Ecto neural progenitor cell (in vitro differentiated cells): Measurements from ENCODE around the gene GPR22.
A peak's percentile ranks its signal among the peaks of the same experiment; 100 is the strongest.

ENCODE experiments used
- DNase-seq: peaks from one replicate; pipeline ENCODE4 v3.0.0-alpha.2; 2018; ENCODE audit warnings: low spot score

GPR22 gene, protein sequence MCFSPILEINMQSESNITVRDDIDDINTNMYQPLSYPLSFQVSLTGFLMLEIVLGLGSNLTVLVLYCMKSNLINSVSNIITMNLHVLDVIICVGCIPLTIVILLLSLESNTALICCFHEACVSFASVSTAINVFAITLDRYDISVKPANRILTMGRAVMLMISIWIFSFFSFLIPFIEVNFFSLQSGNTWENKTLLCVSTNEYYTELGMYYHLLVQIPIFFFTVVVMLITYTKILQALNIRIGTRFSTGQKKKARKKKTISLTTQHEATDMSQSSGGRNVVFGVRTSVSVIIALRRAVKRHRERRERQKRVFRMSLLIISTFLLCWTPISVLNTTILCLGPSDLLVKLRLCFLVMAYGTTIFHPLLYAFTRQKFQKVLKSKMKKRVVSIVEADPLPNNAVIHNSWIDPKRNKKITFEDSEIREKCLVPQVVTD

GRCh38 chr7:107469929-107470328 lies at the start of gene GPR22:
Gene GPR22, plus strand, starts transcription at chr7:107470057. Its CDS starts 4,004 bp downstream, at chr7:107474061.
- no peak for DNase-seq

DNA sequence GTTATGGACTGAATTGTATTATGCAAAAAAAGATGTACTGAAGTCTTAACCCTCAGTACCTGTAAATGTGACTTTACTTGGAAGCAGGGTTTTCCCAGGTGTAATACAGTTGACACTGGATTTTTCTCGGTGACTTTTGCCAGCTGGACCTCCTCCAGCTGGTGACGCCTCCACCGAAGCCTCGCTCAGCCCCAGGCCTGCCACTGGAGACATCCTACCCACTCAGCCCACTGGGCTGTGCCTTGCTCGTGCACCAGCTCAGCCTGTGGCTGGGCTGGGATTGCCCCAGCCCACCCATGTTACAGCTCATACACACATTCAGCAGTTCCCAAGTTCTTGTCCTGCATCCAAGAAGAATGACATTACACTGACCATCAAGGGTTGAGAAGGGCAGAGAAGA lies 42.4 kb upstream of the GPR22 start:
- no peak for DNase-seq

DNA sequence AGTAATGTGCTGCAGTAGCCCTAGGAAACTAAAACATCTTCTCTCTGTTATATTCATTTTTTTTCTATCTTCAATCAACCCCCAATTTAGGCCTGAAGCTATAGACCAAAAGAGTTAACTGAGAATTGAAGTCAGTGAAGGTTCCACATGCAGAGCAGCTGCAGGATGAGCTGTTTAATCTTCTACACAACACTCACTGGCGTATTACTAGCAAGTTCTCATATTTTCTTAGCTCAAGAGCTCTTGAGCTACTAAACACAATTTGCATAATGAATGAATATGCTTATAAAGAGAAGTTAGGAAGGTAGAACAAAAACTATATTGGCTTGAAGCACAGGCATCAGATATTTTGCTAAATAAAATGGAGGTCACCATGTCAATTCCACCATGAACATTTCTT lies 41.2 kb upstream of the GPR22 start:
- DNase-seq: no peak

GRCh38 chr7:107430057-107430456 lies 39.8 kb upstream of the GPR22 start:
- DNase-seq: no peak

GRCh38 chr7:107432261-107432660 lies 37.6 kb upstream of the GPR22 start:
- DNase-seq: no peak

- no peak for DNase-seq
These were observed 34.1 kb upstream of the GPR22 start for GRCh38 chr7:107435749-107436148.

DNA sequence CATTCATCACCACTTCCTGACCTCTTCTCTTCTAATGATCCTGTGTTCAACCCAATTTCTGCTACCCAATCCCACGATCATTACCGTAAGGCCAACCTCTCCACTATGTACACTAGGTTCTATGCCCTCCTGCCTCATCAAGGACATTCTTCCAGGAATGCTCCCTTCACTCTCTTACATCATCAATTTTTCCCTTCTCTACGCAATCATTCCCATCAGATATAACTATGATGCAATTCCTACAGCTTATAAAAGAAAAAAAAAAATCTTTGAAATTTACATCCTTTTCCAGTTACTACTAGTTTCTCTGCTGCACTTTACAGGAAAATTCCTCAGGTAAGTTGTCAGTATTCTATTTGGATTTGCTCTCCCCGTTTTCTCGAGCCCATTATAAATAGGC lies 30.8 kb upstream of the GPR22 start:
- DNase-seq: no peak

GRCh38 chr7:107441581-107442422 lies 28.1 kb upstream of the GPR22 start:
- DNase-seq: no peak

- DNase-seq: no peak
These were observed 27.2 kb upstream of the GPR22 start for GRCh38 chr7:107442678-107443077.

DNA sequence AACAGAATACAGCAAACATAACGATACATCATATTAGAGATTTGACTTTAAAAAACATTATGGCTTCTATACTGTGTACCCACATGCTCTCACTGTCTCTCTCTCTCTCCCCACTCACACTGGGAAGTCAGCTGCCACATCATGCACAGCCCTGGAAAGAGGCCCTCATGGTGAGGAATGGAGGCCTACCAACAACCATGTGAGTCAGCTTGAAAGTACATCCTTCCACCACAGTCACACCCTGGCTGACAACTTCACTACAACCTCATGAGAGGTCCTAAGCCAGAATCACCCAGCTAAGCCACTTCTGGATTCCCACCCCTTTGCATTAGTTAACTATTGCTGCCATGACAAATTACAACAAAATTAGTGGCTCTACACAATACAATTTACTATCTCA lies 23.3 kb upstream of the GPR22 start:
- no peak for DNase-seq

DNA sequence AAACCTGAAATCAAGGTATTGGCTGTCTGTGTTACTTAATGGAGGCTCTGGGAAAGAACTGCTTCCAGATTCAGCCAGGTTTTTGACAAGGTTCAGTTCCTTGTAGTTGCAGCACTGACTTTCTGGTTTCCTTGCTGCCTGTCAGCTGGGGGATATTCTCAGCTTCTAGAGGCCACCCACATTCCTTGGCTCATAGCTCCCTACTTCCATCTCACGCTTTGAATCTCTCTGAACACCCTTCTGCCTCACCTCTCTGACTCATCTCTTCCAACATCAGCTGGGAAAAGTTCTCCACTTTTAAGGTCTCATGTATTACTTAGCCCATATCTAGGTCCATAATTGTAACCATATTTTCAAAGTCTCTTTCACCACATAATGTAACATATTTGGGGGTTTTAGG lies 22.9 kb upstream of the GPR22 start:
- DNase-seq: no peak

DNA sequence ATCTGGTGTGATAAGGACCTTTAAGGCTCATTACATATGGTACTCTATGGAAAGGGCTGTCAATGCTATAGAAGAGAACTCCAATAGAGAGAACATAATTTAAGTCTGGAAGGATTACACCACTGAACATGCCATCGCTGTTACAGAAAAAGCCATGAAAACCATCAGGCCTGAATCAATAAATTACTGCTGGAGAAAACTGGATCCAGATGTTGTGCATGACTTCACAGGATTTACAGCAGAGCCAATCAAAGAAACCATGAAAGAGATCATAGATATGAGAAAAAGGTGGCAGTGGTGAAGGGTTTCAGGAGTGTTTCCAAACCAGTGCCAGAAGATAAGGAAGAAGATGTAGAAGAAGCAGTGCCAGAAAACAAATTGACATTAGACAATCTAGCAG lies 18.9 kb upstream of the GPR22 start:
- no peak for DNase-seq

- DNase-seq: no peak
These were observed 16.5 kb upstream of the GPR22 start for GRCh38 chr7:107453388-107453787.

DNA sequence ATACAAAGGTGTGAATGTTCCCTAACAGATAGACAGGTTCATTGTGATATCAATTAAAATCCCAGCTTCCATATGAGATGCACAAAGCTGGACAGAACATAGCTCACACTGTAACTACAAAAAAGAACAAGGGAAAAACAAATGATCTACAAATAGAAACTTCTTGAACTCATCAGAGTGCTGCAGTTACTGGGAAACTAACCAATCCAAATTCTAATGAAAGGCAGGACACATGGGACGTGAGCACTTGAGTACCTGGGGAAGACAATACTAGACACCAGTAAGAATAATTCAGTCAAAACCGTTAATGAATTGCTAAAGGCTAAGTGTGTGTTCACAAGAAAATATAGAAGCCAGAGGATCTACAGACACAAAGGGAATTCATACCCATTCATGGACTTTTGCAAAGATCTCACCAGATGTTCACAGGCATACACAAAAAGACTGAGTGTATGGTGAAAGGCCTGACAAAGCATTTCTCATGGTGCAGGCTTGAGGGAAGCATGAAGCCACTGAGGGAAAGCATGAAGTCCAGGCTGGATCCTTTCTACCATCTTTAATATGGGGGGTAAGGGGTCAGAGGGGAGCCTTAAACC lies 7.8 kb upstream of the GPR22 start:
- no peak for DNase-seq

GRCh38 chr7:107463139-107464078 lies 6.4 kb upstream of the GPR22 start:
- DNase-seq: peak; percentile 46

DNA sequence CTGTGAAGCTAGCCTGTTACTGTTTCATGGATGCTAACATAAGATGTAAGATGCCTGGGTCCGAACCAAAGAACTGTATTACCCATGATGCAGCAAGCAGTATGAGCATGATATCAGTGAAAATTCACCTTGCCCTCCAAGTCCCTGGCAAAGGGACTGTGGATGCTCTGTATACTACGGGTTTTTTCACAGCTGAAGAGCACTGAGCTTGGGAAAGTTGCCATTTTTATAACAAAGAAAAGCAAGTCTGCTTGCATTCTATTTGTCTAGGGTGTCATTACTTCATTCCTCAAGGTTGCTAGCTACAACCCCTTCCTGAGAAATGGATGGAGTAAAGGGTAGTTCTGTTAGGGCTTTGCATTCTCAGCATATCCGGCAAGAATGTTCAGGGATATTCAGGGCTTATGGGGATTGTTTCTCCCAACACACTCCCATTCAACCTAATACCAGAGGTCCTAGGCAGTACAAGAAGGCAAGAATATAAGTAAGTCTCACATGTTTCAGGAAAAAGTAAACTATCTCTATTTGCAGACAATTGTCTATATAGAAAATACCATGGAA lies 5.1 kb upstream of the GPR22 start:
- DNase-seq: no peak

DNA sequence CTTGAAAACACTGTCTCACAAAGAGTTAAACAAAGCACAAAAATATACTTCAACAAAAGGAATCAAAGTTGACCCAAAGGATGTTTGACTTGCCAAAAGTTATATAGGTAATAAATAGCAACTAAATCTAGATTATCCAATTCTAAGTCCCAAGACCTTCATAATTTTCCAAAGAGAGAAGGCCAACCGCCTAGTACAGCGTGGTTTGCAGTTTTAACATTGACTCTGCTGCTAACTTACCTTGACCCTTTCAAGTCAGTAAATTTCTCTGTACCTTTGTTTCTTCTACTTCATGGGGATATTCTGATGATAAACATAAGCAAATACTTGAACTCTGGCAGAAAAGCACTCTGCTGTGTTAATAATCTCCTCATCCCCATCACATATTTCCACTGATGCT lies 1.9 kb upstream of the GPR22 start:
- DNase-seq: no peak

DNA sequence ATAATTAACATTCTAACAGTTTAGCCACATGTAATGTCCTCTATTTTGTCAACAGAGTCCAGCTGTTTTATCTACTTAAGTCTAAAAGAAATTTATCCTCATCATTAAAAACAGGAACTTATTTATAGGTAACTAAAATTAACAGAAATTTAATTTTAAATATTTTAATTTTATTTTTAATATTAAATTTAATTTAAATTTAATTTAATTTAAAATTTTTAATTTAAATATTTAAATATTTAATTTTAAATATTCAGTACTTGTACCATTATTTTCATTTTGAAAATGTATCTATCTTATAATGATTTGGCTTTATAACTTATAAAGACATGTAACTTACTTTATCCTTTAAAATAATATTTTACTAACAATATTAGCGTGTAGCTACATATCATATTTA lies 1.0 kb upstream of the GPR22 start:
- DNase-seq: no peak

DNA sequence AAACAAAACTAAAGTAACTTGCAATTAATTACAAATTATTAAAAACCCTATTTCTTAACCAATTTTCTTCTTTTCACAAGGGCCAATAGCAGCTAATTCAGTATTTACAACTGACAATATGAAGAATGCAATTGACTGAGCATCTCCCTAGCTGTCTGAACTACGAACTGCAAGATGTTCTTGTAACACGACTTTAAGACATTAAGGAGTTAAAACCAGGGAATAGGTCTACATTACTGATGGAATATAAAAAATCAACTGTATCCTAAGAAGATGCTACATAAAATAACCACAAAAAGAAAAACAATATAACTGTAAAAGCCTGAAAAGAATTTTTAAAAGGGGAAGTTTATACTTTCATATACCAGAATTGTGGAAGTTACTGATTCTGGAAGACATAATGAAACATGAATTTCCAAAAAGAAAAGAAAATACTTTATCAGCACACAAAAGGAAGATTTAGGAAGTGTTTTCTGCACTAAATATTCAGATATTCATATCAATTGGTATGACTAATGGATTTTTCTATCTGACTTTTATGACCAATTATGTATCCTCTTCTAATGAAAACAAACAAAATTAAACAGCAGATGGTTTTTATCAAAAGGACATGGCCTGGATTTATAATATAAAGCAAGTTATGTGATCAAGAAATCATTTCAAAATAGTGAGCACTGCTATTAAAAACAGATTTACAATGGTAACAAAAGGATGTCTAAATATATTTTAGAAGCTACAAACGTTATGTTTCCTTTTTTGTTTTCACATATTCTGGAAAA lies 1.6 kb downstream of the GPR22 start:
- no peak for DNase-seq

GRCh38 chr7:107472116-107472515 lies 2.3 kb downstream of the GPR22 start:
- DNase-seq: no peak

GRCh38 chr7:107474104-107474521 lies 4.3 kb downstream of the GPR22 start:
- DNase-seq: no peak
